ENCODE results near the gene UGT1A5.

GRCh38 chr2:233766416-233766815 is 53.7 kb downstream of the UGT1A5 start:
- no peak for TF ChIP-seq CTCF (IDR thresholded peaks at IDR 0.05; ENCODE audit: insufficient read depth, low read length, poor library complexity, severe bottlenecking)
- TF ChIP-seq EZH2phosphoT487 (conservative IDR thresholded peaks at IDR 0.05; ENCODE audit: low read length), result no peak

Data from SU-DHL-6 (cell line).